OCI-LY7 (cell line): ENCODE data around the gene DBNL.

Experiments used
- EZH2phosphoT487 ChIP-seq: fragments of 200-600 bp; sonication (generic); IDR thresholded peaks from 2 replicates; pipeline ENCODE4 v1.6.1; 2018; ENCODE audit warnings: low read depth, borderline replicate concordance, mild to moderate bottlenecking, mixed run types, antibody characterized with exemption, low read length, moderate library complexity, mixed read lengths
- TF ChIP-seq, protein P1 (sequence below): fragments of 200-600 bp; sonication (generic); conservative IDR thresholded peaks from 2 replicates; pipeline ENCODE4 v1.5.1; 2014; ENCODE audit warnings: mild to moderate bottlenecking, antibody characterized with exemption, low read length, moderate library complexity, mixed read lengths

DNA sequence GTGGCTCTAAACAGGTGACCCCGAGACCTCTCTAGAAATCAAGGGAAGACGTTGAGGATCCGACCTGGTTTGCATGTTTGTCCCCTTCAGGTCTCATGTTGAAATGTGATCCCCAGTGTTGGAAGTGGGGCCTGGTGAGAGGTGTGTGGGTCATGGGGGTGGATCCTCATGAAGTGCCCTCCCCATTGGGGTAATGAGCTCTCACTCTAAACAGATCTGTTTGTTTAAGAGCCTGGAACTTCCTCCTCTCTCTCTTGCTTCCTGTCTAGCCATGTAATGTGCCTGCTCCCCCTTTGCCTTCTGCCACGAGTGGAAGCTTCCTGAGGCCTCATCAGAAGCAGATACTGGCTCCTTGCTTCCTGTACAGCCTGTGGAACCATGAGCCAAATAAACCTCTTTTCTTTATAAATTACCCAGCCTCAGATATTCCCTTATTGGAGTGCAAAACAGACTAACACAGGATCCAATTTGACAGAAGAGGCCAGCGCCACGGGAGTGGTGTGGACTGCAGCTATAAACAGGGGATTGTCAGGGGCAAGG, 48.7 kb downstream of the DBNL start:
- TF ChIP-seq, protein P1, sequence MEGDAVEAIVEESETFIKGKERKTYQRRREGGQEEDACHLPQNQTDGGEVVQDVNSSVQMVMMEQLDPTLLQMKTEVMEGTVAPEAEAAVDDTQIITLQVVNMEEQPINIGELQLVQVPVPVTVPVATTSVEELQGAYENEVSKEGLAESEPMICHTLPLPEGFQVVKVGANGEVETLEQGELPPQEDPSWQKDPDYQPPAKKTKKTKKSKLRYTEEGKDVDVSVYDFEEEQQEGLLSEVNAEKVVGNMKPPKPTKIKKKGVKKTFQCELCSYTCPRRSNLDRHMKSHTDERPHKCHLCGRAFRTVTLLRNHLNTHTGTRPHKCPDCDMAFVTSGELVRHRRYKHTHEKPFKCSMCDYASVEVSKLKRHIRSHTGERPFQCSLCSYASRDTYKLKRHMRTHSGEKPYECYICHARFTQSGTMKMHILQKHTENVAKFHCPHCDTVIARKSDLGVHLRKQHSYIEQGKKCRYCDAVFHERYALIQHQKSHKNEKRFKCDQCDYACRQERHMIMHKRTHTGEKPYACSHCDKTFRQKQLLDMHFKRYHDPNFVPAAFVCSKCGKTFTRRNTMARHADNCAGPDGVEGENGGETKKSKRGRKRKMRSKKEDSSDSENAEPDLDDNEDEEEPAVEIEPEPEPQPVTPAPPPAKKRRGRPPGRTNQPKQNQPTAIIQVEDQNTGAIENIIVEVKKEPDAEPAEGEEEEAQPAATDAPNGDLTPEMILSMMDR = no peak
- no peak for TF ChIP-seq EZH2phosphoT487
